NCI-H1048 (cell line): ENCODE data around the gene ULK4.
"Not testable (repeated sequence)": the region's sequence is repeated elsewhere in the genome, so short reads cannot be mapped to it uniquely, and the experiment has no call there.

ENCODE experiments used
- DNase-seq: peaks from one replicate; lab custom pipeline; 2025; lab: John Stamatoyannopoulos, UW

The ULK4 gene

DNA sequence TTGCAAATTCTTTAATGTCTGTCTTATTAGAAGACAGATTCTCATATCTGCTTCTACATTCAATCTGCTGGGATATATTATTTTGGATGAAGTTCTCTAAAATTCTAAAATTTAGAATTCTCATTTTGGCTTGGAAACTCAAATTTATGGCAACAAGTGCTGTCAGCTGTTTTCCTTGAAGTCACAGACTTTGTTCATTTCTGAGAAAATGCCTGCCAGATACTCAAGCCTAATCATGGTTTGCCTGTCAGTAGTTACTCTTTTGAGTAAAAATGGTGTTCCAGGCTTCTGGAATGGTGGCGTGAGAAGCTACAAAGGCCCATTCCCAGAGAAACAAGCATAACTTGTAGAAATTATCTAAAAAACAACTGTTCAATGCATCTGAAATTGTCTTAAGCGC, 646.8 kb downstream of the ULK4 start:
- DNase-seq: no peak

DNA sequence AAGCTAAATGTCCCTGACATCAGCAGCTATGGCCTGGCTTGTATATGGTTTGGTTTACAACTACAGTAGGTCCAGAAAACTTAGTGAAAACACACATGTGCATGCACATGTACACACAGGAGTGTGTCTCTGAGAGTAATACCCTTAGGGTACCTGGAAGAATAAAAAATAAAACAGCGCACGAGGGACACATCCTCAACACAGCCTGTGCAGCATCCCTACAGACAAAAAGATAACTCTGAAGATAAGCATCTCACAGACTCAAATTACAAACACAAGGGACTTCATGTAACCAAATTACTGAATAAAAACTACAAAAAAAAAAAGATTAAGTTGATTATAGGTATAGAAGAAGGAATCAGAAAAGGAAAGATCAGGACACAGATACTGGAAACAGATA, 653.8 kb downstream of the ULK4 start:
- no peak for DNase-seq

DNA sequence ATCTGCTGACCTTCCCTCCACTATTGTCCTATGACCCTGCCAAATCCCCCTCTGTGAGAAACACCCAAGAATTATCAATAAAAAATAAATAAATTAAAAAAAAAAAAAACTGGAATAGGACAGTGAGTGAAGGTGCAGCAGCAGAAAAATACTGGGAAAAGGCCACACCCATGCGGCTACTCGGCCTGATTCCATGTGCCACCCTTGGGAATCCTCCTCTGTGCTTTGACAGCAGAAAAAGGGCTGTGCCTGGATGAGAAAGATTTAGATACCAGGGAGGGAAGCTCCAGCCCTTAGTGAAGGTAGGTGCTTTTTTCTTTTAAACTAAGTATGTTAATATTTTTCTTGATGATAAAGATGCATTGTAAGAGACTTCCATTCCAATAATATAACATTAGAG, 654.8 kb downstream of the ULK4 start:
- DNase-seq: no peak

DNA sequence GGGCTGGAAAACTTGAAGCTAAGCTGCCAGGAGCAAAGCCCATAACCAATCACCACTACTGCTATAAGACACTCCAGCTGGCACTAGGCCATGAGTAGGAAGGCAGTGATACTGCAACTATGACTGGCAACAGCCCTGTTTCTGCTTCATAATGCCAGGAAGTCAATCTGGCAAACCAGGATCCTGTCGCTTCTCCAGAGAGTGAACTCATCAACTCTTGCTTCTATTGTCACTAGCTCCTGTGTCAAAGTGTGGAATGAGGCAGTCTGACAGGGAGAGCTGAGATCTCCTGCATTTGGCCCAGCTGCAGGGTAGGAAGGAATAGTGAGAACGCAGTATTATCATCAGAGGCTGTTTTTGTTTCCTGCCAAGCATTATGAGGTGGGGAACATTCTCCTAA, 657.3 kb downstream of the ULK4 start:
- no peak for DNase-seq

DNA sequence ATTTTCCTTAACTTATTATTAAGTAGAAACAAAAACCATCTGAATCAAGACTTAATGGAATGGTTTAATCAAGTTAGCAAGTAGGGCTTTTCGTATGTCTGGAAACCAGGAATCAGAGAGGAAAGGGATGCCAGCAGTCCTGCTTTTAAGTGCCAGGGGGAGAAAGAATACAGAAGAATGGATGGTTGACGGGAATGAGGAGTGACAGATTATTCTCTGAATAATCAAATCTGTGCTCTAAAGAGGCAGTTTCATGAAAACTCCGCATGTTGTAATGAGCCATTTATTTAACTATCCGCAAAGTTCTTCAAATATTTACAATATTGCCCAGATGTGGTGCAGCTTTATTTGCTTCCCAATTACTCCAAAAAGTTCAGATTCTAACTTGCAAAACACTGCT, 659.6 kb downstream of the ULK4 start:
- no peak for DNase-seq

DNA sequence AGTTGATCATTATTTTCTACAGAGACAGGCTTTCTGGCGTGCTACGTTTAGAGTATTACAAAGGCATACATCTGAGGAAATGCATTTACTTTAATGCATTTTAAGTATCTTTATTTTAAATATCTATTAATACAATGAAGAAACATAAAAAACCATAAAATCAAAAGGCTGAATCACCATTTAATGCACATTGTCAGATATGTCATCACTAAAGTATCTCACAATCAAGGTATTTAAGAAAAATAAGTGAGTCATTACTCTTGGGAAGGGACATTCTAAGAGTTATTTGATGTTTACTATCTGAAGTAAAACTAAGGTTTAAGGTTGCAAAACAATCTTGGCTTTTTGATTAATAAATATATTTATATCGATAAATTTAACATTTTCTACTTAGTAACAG, 660.4 kb downstream of the ULK4 start:
- DNase-seq: no peak

DNA sequence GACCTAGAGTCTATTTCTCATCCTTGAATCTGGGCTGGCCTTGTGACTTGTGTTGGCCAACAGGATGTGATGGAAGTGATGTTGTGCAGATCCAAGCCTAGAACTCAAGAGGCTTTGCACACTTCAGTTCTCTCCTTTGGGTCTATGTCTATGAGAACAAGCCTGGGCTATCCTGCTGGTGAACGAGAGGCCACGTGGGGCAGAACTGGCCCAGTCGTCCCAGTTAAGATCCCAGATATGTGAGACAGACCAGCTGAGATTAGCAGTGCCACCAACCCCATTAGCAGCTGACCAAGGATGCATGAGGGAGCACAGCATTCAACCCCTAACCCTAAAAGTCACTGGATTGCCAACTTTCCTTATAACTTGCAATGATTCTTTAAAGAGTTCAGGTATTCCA, 662.9 kb downstream of the ULK4 start:
- no peak for DNase-seq

DNA sequence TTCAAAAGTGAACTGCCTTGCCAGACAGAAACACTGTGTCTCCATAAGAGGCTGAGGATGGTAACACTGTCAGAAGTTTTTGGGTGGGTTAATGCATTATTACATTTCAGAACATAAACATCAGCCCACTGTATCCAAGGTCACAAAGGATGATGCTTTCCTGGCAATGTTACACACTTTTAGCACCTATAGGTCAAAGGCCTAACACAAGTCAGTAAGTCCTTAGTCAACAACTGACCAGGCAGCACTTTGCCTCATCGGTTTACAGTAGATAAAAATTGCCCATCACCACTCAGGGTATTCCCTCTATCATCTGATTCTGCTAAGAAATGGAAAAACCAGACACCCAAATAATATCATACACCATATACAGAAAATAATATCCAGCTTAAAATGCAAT, 664.2 kb downstream of the ULK4 start:
- DNase-seq: no peak

DNA sequence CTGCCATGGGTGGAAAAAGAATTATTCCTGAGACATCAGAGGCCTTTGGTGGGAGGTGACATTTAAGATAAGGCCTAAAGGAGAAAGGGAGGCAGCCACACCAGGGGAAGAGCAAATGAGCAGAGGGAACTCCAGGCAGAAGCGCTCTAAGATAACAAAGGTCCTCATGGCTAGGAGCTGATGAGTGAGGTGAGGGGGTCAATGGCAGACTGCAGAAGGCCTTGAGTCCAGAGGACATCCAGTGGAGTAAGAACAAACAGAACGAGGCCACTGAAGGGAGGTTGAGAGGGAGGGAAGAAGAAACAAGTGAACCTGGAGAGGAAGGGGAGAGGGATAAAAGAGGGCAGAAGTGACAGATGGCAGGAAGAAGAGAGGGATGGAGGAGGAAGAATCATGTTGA, 665.3 kb downstream of the ULK4 start:
- no peak for DNase-seq

DNA sequence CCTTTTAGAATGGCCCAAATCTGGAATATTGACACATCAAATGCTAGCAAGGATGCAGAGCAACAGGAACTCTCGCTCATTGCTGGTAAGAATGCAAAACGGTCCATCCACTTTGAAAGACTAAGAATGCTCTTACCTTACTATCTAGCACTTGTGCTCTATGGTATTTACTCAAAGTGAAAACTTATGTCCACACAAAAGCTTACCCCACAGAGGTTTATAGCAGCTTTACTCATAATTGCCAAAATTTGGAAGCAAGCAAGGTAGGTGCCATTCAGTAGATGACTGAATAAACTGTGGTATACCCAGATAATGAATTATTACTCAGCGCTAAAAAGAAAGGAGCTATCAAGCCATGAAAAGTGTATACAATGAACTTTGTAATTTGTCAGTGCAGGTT, 666.2 kb downstream of the ULK4 start:
- no peak for DNase-seq

DNA sequence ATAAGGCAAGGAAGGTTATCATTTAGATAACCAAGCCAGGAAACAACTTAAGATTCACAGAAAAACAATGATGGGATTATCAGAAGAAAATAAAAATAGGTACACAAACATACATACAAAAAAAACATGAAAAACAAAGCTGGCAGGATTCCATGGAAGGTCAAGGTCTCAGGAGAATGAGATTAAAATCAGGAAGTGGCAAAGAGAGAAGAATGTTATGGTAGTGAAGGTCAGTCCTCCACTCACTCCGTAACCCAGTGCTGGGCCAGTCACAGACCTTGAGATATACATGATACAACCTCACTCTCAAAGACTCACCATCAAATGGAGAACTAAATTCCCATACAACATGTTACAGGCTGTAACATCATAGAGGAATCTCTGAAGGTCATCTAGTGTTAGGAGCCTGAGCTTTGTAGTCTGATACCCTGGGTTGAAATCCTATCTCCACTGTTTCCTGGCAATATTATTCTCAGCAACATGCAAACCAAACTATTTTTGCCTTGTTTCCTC, 668.7 kb downstream of the ULK4 start:
- no peak for DNase-seq

DNA sequence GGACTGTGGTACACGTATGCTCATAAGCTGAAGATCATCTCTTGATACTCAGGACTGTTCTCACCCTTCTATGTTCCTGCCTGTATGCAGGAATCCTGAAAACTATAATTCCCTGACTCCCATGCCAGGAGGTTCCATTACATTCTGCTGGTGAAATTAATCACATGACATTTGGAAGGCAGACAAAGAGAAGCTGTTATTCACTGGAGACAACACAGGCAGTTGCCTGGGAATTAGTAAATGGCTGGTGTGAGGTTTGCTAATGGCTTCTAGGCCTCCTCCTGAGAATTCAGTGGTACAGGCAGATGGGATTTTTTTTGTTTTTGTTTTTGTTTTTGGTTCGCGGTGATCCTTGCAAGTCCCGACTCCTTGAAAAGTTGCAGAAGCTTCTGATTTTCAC, 671.2 kb downstream of the ULK4 start:
- DNase-seq: no peak

DNA sequence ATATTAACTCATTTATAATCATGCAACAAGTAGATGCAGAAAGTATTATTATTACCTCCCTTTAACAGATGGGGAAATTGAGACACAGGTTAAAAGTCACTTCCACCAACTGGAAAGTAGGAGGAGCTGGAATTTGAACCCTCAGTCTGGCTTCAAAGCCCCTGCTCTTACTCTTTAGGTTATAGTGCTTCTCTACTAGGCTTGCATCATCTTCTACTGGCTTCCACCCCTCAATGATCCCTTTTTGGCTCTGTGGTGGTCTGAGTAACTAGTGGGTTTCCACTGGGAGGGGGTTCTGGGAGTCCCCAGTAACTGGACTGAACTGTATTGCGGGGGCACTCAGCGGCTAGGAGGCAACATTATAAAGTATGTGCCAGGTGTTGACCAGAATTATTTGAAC, 671.6 kb downstream of the ULK4 start:
- no peak for DNase-seq

DNA sequence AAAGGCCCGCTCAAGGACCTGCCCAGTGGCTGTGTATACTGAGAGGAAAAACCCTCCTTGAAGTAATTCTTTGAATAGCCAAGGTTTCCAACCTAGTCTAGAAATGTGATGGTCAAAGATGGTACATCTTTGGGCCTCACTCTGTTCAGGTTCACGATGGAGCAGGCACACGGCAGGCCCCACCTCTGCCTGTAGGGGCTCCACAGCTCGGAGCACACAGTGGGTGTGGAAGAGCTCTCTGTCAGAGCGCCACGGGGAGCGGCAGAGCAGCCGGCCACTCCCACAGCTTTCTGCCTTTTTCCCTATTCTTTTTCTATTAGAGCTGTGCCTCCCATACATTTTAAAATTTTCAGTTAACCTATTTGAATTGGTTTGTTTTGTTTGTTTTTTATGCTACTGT, 673.1 kb downstream of the ULK4 start:
- no peak for DNase-seq

DNA sequence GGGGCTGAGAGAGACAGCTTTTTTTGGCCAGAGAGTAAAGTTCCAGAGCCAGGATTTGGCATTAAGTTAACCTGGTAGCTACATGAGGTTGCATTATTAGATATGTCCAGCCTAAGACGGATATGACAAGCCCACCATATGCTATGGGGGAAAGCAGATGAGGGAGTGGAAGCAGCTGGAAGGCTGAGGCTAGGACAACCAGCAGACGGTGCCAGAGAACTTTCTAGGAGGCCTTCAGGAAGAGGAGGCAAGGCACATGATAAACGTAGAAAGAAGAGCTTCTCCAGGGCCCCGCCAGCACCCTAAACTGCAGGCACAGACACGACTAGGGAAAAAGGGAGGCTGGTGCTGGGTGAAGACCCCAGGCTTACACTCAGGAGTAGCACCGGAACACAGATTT, 675.6 kb downstream of the ULK4 start:
- DNase-seq: no peak

DNA sequence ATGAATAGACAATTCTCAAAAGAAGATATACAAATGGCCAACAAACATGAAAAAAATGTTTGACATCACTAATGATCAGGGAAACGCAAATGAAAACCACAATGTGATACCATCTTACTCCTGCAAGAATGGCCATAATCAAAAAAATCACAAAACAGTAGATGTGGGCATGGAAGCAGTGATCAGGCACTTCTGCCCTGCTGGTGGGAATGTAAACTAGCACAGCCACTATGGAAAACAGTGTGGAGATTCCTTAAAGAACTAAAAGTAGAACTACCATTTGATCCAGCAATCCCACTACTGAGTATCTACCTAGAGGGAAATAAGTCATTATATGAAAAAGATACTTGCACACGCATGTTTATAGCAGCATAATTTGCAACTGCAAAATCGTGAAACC, 677.0 kb downstream of the ULK4 start:
- not testable (repeated sequence) for DNase-seq

DNA sequence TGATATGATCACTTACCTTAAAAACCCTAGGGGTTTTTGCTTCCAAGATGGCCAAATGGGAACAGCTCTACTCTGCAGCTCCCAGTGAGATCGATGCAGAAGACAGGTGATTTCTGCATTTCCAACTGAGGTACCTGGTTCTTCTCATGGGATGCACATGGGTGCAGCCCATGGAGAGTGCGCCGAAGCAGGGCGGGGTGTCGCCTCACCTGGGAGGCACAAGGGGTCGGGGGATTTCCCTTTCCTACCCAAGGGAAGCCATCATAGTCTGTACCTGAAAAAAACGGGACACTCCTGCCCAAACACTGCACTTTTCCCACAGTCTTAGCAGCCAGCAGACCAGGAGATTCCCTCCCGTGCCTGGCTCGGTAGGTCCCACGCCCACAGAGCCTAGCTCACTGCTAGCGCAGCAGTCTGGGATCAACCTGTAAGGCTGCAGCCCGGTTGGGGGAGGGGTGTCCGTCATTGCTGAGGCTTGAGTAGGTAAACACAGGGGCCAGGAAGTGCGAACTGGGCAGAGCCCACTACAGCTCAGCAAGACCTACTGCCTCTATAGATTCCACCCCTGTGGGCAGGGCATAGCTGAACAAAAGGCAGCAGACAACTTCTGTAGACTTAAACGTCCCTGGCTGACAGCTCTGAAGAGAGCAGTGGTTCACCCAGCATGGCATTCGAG, 684.0 kb downstream of the ULK4 start:
- DNase-seq: no peak

DNA sequence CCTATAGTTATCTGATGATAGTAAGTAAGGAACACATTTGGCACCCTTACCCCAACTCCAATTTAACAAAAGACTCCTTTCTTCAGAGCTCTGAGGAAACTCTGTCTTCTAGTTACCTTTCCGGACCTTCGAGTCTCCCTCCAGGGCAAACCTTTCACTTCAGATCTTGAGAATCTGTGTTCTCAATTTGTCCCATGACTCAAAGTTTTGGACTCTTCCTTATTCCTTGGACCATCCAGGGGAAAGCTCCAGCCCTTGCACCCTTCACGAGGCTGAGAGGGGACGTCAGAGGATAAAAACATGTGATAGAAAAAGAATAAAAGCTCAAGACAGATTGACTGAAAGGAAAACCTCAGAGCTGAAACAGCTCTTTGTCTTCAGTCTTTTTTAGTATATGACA, 685.7 kb downstream of the ULK4 start:
- DNase-seq: no peak

DNA sequence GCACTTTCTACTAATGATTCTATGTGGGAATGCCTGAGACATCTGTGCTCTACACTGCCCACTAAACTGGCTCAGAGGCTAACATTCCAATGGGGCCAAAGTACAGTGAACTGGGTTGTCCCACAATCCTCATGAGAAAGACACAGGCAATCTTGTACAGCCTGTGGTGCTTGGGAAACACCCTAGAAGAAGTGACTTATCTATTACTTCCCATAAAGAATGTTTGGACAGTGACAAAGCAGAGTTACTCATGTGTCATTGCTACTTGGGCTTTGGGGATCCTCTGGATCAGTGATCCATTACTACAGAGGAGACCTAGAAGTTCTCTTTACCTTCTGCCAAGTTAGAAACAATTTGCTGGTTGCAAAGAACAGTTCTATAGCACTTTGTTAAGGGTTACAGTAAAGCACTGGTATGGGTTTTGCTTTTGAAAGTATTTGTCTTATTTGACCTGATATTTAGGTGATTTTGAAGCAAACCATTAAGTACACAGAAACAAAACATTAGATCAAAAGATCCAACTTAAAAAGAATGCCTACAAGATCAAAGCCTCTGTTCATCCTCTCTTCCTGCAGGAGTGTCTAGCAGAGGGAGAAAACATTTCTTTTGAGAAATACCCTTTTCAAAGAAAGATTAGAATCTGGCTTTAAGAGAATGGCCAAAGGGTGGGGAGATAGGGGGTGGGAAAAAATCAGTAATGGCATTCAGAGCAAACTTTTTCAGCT, 686.8 kb downstream of the ULK4 start:
- no peak for DNase-seq

DNA sequence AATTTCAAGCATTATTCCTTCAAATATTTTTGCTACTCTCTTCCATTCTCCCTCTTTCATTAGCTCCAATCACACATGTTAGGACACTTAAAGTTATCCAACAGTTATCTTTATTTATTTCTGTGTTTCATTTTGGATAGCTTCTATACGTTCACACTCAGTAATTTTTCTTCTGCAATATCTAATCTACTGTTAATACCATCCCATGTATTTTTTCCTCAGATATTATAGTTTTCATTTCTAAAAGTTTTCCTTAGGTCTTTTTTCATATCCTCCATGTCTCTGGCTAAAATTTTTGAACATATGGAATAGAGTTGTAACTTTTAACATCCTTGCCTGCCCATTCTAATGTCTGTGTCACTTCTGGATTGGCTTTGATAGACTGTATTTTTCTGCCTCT, 689.2 kb downstream of the ULK4 start:
- DNase-seq: no peak

DNA sequence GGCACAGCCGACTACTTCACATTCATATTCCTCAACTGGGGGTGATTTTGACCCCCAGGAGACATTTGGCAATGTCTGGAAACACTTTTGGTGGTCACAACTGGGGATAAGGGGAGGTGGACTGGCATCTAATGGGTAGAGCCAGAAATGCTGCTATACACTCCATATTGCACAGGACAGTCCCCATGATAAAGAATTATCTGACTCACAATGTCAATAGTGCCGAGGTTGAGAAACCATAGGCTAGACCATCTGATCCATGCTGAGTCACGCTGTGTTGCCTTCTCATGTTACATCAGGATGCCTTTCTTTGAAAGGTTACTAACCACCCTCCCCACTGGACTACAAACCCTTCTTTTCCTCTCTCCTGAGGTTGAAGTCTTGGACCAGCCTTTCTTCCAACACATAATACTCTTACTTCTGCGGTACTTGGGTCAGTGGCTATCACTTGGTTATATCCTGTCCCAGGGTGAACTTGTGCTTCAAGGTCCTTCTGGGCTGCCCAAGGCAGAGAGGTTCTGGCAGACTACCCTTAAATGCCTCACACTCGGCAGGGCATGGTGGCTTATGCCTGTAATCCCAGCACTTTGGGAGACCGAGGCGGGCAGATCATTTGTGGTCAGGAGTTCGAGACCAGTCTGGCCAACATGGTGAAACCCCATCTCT, 693.8 kb downstream of the ULK4 start:
- no peak for DNase-seq

DNA sequence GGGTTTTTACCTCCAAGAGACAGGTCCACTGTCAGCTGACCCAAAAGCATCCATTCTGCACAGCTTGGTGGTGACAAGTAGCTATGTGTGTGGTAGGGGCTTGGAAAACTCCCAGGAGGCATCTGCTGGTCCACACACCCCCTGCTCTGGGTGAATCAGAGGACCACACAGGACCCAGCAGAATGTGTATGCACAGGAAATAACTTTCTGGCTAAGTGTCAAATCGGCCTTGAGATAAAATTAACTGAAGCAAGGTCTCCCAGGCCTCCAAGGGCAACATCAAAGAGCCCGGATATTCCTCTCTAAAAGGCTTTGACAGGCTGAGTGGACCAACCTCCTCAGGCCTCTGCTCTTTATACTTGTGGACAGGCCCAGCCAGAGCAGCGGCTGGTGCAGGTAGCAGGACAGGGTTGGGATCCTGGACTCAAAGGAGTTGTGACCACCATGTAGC, 696.1 kb downstream of the ULK4 start:
- DNase-seq: no peak

DNA sequence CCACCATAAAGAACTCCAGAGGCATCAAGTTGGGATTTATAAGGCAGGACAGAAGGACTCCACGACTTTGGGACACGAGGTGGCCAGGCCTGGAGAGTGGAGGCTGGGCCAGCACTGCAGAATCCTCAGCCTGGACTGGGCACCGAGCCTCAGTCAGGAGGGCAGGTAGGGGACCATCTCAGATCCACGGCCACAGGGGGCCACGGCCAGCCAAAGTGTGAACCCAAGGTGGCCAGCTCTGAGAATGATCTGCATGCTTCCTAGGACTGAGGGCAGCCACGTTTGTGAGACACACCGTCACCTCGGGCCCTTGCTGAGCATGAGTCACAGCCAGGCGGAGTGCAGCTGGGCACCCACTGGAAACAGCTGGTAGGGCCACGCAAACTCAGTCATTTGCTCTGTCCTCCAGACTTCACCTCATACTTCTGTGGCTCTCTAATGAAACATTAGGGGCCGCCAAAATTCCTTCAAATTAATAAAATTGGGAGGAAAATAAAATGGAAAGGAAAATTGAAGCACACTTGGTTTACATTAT, 696.8 kb downstream of the ULK4 start:
- no peak for DNase-seq
